GM19193 (cell line): ENCODE data around the gene CDK5R2.

Experiments
- POLR2A ChIP-seq: IDR thresholded peaks from 4 replicates; pipeline ENCODE4 v1.6.1; 2011; ENCODE audit not compliant: insufficient read depth, insufficient read length; ENCODE audit errors: extremely low read depth

Gene CDK5R2

DNA sequence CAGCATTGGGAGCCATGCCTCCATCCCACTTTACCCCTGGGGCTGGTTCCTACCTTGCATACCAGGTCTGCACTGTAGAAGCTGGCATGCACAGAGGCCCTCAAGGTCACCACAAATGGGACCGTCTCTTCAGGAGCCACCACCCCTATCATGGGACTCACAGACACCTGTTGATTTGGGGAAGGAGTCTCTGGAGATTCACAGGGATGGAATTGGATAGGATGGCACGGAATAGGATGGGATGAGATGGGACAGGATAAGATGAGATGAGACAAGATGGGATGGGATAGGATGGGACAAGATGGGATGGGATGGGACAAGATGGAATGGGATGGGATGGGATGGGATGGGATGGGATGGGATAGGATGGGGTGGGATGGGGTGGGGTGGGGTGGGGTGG is 49.8 kb downstream of the CDK5R2 start:
- no peak for TF ChIP-seq POLR2A

DNA sequence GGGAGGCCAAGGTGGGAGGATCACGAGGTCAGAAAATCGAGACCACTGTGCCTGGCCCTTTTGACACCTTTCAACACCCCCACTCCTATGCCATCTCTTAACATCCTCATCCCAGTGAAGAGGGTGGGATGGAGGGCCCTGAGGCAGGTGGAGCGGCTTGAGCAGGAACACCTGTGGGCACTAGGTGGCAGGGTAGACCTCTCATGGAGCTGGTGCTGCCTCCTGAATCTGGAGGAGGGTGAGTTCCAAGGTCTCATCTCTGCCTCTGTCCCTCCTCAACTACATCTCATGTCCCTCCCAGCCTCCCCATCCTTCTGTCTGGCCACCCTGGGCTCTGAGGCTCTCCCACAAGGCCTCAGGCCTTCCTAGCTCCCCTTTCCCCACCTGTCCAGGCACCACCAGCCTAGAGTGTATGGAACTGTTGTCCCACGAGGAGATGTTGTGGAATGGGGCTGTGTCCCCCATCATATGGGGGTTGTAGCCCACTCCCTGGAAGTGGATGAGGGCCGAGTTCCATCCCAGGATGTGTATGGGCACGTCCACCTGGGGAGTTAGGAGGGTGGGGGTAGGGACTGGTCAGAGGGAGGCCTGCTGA is 50.8 kb downstream of the CDK5R2 start:
- TF ChIP-seq POLR2A, result no peak

DNA sequence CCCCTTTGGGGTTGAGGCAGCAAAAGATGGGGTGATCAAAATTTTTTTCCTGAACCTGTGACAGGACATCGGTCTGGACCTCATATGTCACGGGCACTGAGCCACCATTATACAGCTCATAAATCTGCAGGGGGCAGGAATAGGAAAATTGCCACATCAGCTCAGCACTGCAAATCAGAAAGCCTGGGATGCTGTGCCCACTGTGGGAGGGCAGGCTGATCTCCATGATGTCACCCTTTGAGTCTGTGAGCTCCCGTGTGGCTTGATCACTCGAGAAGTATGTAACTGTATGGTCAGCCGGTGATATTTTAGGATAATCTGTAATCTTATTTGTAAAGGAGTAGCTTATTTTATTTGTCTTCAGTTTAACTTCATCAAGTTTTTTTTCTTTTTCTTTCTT is 51.4 kb downstream of the CDK5R2 start:
- TF ChIP-seq POLR2A, result no peak
